Raji (cell line): ENCODE measurements around the gene HOXB1.

Experiments
- POLR2A ChIP-seq: IDR thresholded peaks from 2 replicates; pipeline ENCODE4 v1.6.1; 2011; ENCODE audit warnings: low read depth, low read length, control low read depth; ENCODE audit not compliant: insufficient read depth

The HOXB1 gene

GRCh38 chr17:48503747-48504146, 27.1 kb downstream of the HOXB1 start:
- TF ChIP-seq POLR2A = no peak

DNA sequence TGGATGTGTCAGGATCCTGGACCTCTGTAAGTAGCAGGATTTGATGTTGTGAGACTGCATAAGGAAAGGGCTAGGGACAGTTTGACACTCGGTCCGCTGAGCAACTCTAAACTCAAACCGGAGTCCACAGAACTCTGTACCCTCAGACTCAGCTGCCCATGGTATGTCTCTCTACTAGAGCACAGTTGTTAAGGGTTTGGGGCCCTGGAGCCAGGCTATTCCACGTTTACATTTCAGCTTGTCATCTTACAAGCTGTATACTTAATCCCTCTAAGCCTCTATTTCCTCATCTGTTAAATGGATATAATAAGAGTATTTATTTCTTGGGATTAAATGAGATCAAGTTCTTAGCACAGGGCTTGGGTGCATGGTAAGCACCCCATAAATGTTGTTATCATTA, 27.9 kb downstream of the HOXB1 start:
- no peak for TF ChIP-seq POLR2A

DNA sequence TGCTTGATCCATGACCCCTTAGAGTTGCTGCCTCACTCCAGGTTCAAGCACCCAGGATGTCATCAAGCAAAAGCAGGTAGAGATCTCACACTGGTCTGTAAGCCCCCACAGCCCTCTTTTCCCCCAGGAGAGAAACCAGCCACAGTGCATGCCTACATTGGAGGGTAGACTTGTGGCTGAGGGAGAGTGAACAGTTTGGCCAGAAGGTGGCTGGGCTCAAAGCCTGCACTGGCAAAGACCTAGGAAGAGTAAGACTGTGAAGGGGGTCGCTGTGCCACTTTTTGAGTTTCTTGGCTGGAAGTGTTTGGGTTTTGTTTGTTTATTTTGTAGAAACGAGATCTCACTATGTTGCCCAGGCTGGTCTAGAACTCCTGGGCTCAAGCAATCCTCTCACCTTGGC, 28.5 kb downstream of the HOXB1 start:
- no peak for TF ChIP-seq POLR2A

- no peak for TF ChIP-seq POLR2A
Measured at GRCh38 chr17:48500435-48501426, 30.1 kb downstream of the HOXB1 start.

DNA sequence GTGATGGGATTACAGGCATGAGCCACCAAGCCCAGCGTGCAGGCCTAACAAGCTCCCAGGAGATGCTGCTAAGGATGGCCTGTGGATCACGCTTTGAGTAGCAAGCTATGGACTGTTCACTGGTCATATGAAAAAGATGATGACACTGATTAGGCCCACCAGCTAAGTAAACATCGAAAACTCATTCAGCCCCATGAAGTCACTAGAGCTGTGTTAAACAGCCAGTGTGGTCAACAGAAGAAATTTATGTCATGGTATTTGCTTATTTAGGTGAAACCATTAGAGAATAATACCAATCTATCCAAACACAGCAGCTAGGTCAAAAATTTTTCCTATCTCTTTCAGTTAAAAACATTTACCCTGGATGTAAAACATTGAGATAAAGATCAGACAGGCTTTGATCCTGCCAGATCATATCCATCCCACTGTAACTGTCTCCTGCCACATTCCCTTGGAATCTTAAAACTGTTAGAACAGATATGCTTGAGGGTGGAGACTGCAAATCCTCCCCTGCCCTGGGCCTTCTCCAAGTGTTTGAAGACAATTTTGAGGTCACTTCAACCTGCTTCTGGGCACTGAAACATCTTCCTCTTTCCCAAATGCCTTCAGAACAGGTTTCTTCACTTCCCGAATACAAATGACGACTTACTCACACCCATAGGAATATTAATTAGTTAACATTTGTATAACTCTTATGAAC, 30.9 kb downstream of the HOXB1 start:
- TF ChIP-seq POLR2A = no peak

GRCh38 chr17:48499248-48499647, 31.6 kb downstream of the HOXB1 start:
- TF ChIP-seq POLR2A = no peak

DNA sequence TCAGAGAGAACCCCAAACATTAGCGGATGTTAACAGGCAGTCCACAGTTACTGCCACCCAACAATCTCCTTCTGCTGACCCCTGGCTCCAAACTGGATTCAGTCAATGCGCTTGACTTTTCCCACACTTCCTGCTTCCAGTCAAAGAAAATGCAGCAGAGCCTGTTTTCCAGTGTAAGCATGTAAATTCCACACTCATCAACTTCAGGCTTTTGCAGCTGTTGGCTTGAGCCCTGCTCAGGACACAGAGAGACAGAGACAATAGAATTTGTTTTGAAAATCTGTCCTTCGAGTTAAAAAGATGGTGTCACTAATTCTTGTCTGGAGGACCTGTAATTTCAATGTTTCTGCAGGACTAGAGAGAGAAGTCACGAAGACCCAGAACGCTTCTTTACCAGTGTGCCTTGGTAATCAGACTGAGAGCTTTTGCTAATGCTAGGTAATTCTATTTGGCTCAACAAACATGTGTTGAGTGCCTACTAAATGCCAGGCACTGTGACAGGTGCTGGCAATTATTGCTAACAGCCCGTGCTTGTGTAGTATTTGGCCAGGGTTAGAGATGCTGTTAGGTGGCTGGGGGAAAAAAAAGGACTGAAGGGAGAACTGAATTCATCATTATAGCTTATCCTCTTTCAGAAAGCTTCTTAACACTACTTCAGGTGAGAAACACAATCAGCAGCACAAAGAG, 32.5 kb downstream of the HOXB1 start:
- TF ChIP-seq POLR2A = no peak

DNA sequence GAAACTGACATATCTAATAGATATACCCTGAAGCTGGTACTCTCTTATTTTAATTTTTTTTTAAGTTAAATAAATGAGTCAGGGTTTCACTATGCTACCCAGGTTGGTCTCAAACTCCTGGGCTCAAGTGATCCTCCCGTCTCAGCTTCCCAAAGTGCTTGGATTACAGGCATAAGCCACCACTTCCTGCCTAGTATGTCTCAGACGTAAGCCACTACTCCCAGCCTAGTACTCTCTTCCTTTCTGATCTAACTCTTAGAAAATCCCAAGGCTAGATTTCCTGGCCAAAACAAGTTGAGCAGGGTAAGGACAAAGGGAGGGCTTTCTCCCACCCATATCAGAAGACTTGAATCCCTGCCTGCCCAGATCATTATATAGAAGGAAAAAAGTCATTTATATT, 33.7 kb downstream of the HOXB1 start:
- no peak for TF ChIP-seq POLR2A

DNA sequence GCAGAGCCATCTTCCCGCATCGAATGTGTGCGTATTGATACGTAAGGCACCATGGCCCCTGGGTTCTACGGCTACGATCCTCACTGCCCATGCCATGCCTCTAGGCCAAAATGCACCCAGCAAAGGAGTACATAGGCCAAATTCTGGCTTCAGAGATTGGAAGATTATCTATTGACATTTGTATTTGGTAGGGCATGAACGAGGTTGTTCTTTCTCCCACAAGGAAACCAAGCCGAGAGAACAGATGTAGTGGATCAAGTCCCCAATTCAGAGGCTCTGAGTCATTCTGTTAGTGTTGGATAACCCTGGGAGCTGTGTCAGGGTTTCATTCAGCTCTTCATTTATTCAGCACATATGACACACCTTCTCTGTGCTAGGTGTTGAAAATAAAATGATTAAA, 36.5 kb downstream of the HOXB1 start:
- no peak for TF ChIP-seq POLR2A

- TF ChIP-seq POLR2A = no peak
Measured at GRCh38 chr17:48492401-48493298, 38.2 kb downstream of the HOXB1 start.

GRCh38 chr17:48491527-48492273, 39.1 kb downstream of the HOXB1 start:
- no peak for TF ChIP-seq POLR2A

DNA sequence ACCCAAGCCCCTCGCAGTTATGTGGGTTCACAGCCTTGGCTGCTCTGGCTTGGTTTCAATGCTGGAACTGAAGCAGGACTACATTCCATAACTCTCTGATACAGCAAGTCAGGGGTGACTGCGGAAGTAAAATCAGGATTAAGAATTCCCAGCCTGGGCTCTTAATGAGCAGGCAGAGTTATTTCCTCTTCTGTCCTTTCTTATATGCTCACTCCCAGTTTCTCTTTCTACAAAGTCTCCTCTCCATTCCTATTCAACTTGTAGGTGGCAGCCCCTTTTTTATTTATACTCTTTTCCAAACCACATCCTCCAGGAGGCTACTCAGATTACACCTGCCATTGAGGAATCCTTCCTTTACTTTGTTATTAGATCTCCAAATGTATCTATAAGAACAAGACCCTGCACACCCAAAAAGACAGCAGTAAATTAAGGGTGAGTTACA, 40.3 kb downstream of the HOXB1 start:
- no peak for TF ChIP-seq POLR2A

DNA sequence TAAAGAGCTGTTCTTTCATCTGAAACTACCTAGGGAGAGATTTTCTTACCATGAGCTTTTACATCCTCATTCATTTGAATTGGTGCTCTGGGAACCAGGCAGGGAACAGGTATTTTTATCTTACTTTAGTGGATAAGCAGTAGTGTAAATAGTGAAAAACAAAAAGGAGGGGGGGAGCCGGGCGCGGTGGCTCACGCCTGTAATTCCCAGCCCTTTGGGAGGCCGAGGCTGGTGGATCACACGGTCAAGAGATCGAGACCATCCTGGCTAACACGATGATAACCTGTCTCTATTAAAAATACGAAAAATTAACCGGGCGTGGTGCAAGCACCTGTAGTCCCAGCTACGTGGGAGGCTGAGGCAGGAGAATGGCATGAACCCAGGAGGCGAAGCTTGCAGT, 41.0 kb downstream of the HOXB1 start:
- TF ChIP-seq POLR2A = no peak
